Activated CD4-positive, alpha-beta T cell treated with anti-CD3 and anti-CD28 coated beads, Interleukin-2, amount 10 ng/mL, durations not matched to agents 24 days and 14 days (primary cell): ENCODE data around the gene MTHFD2. TPM values are rescaled to one million over a fixed set of nuclear protein-coding genes. Genes with fewer than 3 reads are reported as not detected.
"Not testable (repeated sequence)": the region's sequence is repeated elsewhere in the genome, so short reads cannot be mapped to it uniquely, and the experiment has no call there.

Source experiments
- DNase-seq: peaks from one replicate; pipeline ENCODE4 v3.0.0; 2022
- H3K27ac Mint-ChIP-seq: one replicate; pipeline ENCODE4 v1.8.0; 2022; ENCODE audit warnings: mild to moderate bottlenecking, mixed read lengths
- H3K27me3 Mint-ChIP-seq: one replicate; pipeline ENCODE4 v1.8.0; 2022; ENCODE audit warnings: mixed read lengths
- H3K36me3 Mint-ChIP-seq: one replicate; pipeline ENCODE4 v1.8.0; 2022; ENCODE audit warnings: low read depth, mild to moderate bottlenecking, mixed read lengths
- H3K4me1 Mint-ChIP-seq: one replicate; pipeline ENCODE4 v1.8.0; 2021; ENCODE audit warnings: mixed read lengths
- H3K4me3 Mint-ChIP-seq: one replicate; pipeline ENCODE4 v1.8.0; 2022; ENCODE audit warnings: mild to moderate bottlenecking, moderate library complexity, mixed read lengths
- H3K9me3 Mint-ChIP-seq: one replicate; pipeline ENCODE4 v1.8.0; 2021; ENCODE audit warnings: mixed read lengths
- intact Hi-C: fragments of 100-400 bp; cut with micrococcal nuclease; formaldehyde crosslinking; loops from one replicate; pipeline ENCODE4 v1.15.1; 2023
- total RNA-seq: library from RNA; stranded (reverse); gene quantifications from 2 replicates; pipeline ENCODE4 v1.2.3, GENCODE V29; 2022

The MTHFD2 gene
- total RNA-seq, 1 donor from 2014 or later: 418 TPM

DNA sequence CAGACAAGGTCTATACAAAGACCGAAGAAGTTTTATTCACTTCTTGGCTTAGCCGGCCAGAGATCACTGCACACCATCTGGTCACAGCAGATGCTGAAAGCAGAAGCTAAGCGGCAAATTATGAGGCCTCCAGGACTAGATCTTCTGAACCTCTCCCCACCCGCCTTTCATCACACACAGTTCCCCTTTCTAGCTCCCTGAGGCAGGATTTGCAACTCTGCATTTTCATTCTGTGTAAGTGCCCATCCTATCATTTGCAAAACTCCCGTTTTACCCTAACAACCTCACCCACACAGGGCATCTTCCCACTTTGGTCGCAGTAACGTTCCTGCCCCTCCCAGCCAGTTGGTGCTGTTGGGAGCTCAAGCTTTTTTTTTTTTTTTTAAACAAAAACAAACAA lies 16.7 kb upstream of the MTHFD2 start:
- Mint-ChIP-seq H3K27me3 (no peaks in the 10 kb centered on the region), H3K4me1 (peaks cover 43% of the 10 kb centered on the region), H3K4me3 (peak overlapping the region; percentile 54), H3K27ac (peak overlapping the region; percentile 86), H3K9me3 (peaks cover 5% of the 10 kb centered on the region), H3K36me3 (peaks cover 6% of the 10 kb centered on the region)
- intact Hi-C loops: no loop called here
- peak; percentile 64 for DNase-seq

DNA sequence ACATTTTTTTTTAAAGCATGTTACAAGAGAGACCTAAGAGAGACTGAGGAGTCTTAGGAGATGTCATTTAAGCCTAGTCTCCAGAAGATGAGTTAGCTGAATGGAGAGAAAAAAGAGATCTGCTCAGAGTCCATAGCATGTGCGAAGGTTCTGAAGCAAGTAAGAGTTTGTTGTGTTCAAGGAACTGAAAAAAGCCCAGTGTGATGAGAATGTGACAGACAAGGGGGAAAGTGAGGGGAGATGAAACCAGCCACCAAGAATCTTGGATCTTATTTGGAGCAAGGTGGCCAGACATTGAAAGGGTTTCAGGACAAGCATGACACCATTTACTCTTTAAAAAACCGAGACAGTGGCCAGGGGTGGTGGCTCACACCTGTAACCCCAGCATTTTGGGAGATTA lies 14.5 kb upstream of the MTHFD2 start:
- Mint-ChIP-seq H3K27ac (peak overlapping the region; percentile 48), H3K4me3 (no peak overlapping the region), H3K4me1 (peaks cover 42% of the 10 kb centered on the region), H3K9me3 (peaks cover 5% of the 10 kb centered on the region), H3K36me3 (no peaks in the 10 kb centered on the region), H3K27me3 (no peaks in the 10 kb centered on the region)
- intact Hi-C loops: no loop called here
- peak; percentile 53 for DNase-seq

DNA sequence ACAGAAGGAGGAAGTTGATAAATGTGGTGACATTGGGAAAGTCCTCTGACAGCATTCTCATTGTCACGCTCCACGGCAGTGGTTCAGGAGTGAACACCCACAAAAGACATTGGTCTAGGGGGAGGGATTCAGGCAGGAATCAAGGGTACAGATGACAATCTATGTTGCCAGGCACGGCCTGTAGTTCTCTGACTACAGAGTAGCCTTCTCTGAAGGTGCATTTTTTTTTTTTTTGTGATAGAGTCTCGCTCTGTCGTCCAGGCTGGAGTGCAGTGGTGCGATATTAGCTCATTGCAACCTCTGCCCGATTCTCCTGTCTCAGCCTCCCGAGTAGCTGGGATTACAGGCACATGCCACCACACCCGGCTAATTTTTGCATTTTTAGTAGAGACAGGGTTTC lies 12.4 kb upstream of the MTHFD2 start:
- H3K9me3 Mint-ChIP-seq: peaks cover 5% of the 10 kb centered on the region
- peak; percentile 90 for DNase-seq
- intact Hi-C loops: loop anchor here (1.0 kb wide), 1 partner anchor 12 kb away; the partner anchor contains the start of gene MTHFD2
- H3K27me3 Mint-ChIP-seq: no peaks in the 10 kb centered on the region
- H3K4me1 Mint-ChIP-seq: peaks cover 40% of the 10 kb centered on the region
- peak overlapping the region; percentile 67 for H3K4me3 Mint-ChIP-seq
- no peaks in the 10 kb centered on the region for H3K36me3 Mint-ChIP-seq
- H3K27ac Mint-ChIP-seq: peak overlapping the region; percentile 93

DNA sequence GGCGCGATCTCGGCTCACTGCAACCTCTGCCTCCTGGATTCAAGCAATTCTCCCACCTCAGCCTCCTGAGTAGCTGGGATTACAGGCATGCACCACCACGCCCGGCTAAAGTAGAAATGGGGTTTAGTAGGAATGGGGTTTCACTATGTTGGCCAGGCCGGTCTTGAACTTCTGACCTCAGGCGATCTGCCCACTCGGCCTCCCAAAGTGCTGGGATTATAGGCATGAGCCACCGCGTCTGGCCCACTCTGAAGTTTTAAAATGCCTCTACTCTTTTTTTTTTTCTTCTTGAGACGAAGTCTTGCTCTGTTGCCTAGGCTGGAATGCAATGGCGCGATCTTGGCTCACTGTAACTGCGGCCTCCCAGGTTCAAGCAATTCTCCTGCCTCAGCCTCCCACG lies 11.7 kb upstream of the MTHFD2 start:
- DNase-seq, H3K36me3 Mint-ChIP-seq, H3K9me3 Mint-ChIP-seq, H3K27me3 Mint-ChIP-seq: not testable (repeated sequence)
- Mint-ChIP-seq H3K4me3 (peak overlapping the region; percentile 67), H3K27ac (peak overlapping the region; percentile 93), H3K4me1 (peaks cover 37% of the 10 kb centered on the region)
- intact Hi-C loops: loop anchor here (1.0 kb wide), 1 partner anchor 12 kb away; the partner anchor contains the start of gene MTHFD2

DNA sequence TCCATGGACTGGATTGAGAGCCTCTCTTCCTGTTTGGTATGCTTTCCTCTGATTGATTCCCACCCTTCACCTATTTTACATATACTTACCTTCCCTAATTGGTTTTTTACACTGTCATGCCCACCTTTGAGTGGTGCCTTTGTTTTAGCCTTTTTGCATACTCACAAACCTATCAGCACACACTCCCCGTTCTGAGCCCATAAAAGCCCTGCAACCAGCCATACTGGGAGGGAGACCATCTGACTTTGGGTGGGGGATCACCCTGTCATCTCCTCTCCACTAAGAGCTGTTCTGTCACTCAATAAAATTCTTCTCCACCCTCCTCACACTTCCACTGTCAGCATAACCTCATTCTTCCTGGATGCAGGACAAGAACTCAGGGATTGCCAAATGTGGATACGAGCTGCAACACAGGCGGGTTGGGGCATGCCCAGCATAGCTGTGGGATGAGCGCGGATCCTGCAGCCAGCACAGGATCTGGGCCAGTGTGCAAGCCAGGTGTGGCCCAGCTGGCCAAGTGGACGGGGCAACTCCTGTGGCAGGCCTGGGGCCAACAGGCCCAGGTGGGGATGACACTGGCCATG lies 10.3 kb upstream of the MTHFD2 start:
- intact Hi-C loops: no loop called here
- Mint-ChIP-seq H3K4me3 (no peak overlapping the region), H3K27ac (peak overlapping the region; percentile 66), H3K27me3 (no peaks in the 10 kb centered on the region), H3K36me3 (no peaks in the 10 kb centered on the region), H3K9me3 (peaks cover 5% of the 10 kb centered on the region), H3K4me1 (peaks cover 40% of the 10 kb centered on the region)
- DNase-seq: no peak

DNA sequence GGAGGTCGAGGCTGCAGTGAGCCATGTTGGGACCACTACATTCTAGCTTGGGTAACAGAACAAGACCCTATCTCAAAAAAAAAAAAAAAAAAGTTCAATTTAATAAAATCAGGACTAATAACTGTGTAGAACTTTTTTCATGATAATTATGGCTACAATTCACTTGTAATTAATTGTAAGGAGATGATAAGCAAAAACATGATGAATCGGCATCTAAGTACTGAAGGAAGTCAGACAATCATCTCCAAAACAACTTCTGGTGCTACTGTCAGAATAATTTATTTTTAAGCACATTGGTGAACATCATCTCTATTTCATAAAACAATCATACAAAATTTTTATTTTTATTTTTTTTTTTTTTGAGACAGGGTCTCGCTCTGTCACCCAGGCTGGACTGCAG lies 9.7 kb upstream of the MTHFD2 start:
- Mint-ChIP-seq H3K4me1 (peaks cover 40% of the 10 kb centered on the region), H3K27me3 (no peaks in the 10 kb centered on the region), H3K36me3 (no peaks in the 10 kb centered on the region), H3K4me3 (no peak overlapping the region), H3K9me3 (peaks cover 5% of the 10 kb centered on the region), H3K27ac (no peak overlapping the region)
- no peak for DNase-seq
- intact Hi-C loops: no loop called here

DNA sequence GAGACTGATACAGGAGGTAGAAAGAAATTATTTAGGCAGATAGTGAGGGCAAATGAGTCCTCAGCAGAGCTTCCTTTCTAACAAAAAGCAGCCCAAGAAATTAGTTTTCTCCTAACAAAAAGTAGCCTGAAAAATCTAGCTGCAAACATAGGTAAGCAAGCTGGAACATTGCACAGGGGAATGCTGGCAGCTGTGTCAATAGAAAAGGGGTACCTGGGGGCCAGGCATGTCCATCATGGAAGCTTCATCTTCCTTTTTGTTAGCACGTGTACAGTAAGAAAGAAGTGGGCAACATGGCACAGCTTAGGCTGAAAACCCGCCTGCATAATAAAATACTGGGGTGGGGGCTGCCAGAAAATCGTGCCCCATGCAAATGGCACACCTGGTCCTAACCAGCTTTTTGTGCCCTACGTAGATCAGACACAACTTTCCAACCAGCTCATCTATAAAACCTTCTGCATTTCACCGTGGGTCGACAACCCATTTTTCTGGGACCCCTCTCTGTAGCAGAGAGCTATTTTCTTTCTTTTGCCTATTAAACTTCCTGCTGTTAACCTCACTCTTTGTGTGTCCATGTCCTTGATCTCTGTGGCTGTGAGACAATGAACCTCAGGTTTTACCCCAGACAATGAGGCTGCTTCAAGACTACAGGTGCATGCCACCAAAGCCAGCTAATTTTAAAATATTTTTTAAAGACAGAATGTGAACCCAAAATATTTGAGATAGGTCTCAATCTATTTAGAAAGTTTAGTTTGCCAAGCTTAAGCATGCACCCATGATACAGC lies 6.6 kb upstream of the MTHFD2 start:
- Mint-ChIP-seq H3K27ac (no peak overlapping the region), H3K4me3 (no peak overlapping the region), H3K27me3 (no peaks in the 10 kb centered on the region), H3K36me3 (no peaks in the 10 kb centered on the region), H3K9me3 (no peaks in the 10 kb centered on the region), H3K4me1 (peaks cover 19% of the 10 kb centered on the region)
- no peak for DNase-seq
- intact Hi-C loops: no loop called here

DNA sequence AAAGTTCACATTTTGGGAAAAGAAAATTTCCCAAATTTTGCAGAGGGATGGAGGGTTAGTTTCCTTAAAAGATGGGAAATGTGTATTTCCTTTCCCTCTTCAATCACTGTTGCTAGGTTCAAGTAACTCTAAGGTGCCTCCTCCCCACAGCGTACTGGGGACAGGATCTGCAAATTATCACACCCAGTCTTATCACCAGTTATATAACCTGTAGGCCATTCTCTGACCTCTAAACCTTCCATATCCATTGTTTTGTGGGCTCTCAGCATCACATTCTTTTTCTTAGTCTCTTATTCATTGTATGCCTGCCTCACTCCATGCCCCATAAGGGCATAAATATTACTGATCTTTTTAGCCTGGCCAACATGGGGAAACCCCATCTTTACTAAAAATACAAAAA lies 3.6 kb upstream of the MTHFD2 start:
- intact Hi-C loops: loop anchor here (5.0 kb wide), 1 partner anchor 267 kb away; the partner anchor contains the start of gene DGUOK
- DNase-seq: no peak
- no peaks in the 10 kb centered on the region for H3K27me3 Mint-ChIP-seq
- H3K36me3 Mint-ChIP-seq: peaks cover 11% of the 10 kb centered on the region
- no peak overlapping the region for H3K4me3 Mint-ChIP-seq
- H3K4me1 Mint-ChIP-seq: peaks cover 23% of the 10 kb centered on the region
- no peaks in the 10 kb centered on the region for H3K9me3 Mint-ChIP-seq
- no peak overlapping the region for H3K27ac Mint-ChIP-seq

DNA sequence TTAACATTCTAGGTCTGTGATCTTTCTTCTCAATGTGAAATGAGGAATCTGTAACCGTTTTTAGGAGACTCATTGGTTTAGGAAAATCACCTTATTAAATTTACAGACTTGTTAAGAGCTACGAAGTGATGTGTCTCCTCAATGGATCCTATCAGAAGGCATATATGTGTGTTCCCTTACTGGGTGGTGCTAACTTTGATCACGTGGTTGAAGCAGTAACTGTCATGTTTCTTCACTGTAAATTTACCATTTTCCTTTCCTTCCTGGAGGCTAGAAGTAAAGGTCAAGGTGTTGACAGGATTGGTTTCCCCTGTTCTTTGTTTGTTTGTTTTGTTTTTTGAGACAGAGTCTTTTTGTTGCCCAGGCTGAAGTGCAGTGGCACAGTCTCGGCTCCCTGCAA lies 1.4 kb upstream of the MTHFD2 start:
- DNase-seq: no peak
- Mint-ChIP-seq H3K27ac (peak overlapping the region; percentile 59), H3K9me3 (no peaks in the 10 kb centered on the region), H3K4me1 (peaks cover 36% of the 10 kb centered on the region), H3K4me3 (no peak overlapping the region), H3K36me3 (peaks cover 28% of the 10 kb centered on the region), H3K27me3 (no peaks in the 10 kb centered on the region)
- intact Hi-C loops: loop anchor here (5.0 kb wide), 1 partner anchor 270 kb away; the partner anchor contains the start of gene DGUOK

DNA sequence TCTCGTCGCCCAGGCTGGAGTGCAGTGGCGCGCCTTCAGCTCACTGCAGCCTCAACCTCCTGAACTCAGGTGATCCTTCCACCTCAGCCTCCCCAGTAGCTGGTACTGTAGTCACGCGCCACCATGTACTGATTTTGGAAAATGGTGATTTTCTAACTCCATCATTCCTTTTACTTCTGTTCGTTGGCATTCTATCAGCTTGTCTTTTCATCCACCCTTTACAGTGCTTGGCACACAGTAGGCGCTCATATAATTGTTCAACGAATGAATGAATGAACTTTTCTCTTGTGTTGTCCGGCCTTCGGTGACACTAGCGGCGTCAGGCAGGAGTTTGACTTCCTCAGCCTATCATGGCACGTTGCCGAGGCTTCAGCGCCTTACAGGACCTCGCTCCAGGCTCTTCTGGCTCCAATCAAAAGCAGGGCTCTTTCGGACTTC lies 373 bp upstream of the MTHFD2 start:
- Mint-ChIP-seq H3K36me3 (peaks cover 34% of the 10 kb centered on the region), H3K9me3 (no peaks in the 10 kb centered on the region), H3K27ac (peak overlapping the region; percentile 100), H3K27me3 (no peaks in the 10 kb centered on the region), H3K4me1 (peaks cover 34% of the 10 kb centered on the region), H3K4me3 (peak overlapping the region; percentile 96)
- DNase-seq: no peak
- intact Hi-C loops: loop anchor here (1.0 to 5.0 kb wide), 9 partner anchors 8 to 963 kb away; partner anchors contain the start of genes BOLA3, CCT7, DGUOK and INO80B

DNA sequence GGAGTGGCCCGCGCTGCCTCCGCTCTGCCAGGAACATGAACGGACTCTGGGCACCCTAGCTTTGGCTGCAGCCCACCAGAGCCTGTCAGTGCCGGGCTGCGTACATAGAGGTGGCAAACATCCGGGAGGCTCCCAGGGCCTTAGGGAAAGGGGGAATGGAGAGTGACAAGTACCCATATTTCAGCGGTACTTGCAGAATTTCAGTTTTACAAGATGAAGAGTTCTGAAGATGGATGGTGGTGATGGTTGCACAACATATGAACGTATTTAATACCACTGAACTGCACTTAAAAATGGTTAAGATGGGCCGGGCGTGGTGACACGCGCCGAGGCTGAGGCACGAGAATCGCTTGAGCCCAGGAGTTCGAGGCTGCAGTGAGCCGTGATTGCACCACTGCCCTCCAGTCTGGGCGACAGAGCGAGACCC lies 873 bp downstream of the MTHFD2 start:
- peaks cover 44% of the 10 kb centered on the region for H3K4me1 Mint-ChIP-seq
- intact Hi-C loops: loop anchor here (2.0 to 5.0 kb wide), 5 partner anchors 196 to 964 kb away; partner anchors contain the start of genes CCT7, DGUOK and INO80B
- no peaks in the 10 kb centered on the region for H3K27me3 Mint-ChIP-seq
- DNase-seq: no peak
- peak overlapping the region; percentile 96 for H3K4me3 Mint-ChIP-seq
- peak overlapping the region; percentile 100 for H3K27ac Mint-ChIP-seq
- H3K36me3 Mint-ChIP-seq: peaks cover 45% of the 10 kb centered on the region
- no peaks in the 10 kb centered on the region for H3K9me3 Mint-ChIP-seq

DNA sequence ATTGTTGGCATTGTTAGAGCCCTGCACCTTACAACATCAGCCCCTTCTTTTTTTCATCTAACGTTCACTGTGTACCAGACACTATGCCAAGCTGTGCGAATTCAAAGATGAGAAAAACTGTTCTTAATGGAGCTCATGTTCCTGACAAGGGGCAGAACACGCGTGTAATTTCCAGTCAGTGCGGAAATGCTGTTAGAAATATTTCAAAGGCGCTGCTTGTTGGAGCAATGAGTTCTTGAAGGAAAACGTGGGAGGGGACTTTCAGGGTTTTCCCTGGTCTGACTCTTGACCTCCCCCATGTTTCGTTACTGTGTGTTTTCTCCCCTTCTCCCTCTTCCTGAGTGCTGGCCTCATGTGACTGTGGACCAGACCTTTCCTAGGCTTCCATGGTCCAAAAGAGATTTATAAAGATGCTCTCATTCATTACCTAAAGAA lies 1.5 kb downstream of the MTHFD2 start:
- intact Hi-C loops: loop anchor here (2.0 to 5.0 kb wide), 6 partner anchors 33 to 965 kb away; partner anchors contain the start of genes CCT7, DGUOK and INO80B
- peak overlapping the region; percentile 96 for H3K4me3 Mint-ChIP-seq
- H3K36me3 Mint-ChIP-seq: peaks cover 50% of the 10 kb centered on the region
- no peaks in the 10 kb centered on the region for H3K9me3 Mint-ChIP-seq
- peak; percentile 77 for DNase-seq
- H3K27ac Mint-ChIP-seq: peak overlapping the region; percentile 100
- H3K27me3 Mint-ChIP-seq: no peaks in the 10 kb centered on the region
- H3K4me1 Mint-ChIP-seq: peaks cover 49% of the 10 kb centered on the region

DNA sequence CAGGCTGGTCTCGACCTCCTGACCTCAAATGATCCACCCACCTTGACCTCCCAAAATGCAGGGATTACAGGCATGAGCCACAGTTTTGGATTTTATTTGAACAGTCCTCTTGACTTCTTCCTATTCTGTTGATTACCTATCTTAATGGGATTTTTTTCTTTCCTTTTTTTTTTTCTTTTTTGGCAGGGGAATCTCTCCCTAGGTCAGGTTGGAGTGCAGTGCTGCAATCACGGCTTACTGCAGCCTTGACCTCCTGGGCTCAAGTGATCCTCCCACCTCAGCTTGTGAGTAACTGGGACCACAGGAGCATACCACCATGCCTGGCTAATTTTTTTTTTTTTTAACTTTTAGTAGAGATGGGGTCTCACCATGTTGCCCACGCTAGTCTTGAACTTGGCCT lies 2.8 kb downstream of the MTHFD2 start:
- peak overlapping the region; percentile 74 for H3K27ac Mint-ChIP-seq
- intact Hi-C loops: loop anchor here (5.0 kb wide), 1 partner anchor 34 kb away; no protein-coding TSS in a partner anchor

DNA sequence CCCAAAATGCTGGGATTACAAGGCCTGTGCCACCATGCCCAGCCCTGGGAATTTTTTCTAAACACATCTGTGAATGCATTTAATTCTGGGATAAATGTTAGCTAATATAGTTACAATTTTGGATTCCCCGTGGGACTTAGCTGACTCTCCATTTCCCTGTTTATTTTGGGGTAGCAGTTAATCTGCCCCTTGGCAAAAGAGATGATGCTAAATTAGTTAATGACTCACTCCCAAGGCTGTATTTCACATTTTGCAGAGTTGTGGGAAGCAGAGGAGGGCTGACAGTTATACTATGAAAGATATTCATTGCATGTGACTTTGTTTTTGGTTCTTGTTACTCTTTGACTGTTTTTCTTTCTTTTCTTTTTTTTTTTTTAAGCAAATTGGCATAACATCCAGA lies 3.2 kb downstream of the MTHFD2 start:
- peak overlapping the region; percentile 96 for H3K4me3 Mint-ChIP-seq
- peaks cover 64% of the 10 kb centered on the region for H3K36me3 Mint-ChIP-seq
- H3K9me3 Mint-ChIP-seq: no peaks in the 10 kb centered on the region
- intact Hi-C loops: loop anchor here (5.0 kb wide), 1 partner anchor 34 kb away; no protein-coding TSS in a partner anchor
- peaks cover 65% of the 10 kb centered on the region for H3K4me1 Mint-ChIP-seq
- H3K27me3 Mint-ChIP-seq: no peaks in the 10 kb centered on the region
- H3K27ac Mint-ChIP-seq: peak overlapping the region; percentile 74
- DNase-seq: no peak

More for the DNA sequence above, 2.8 kb downstream of the MTHFD2 start:
- H3K4me3 Mint-ChIP-seq: peak overlapping the region; percentile 96
- H3K27me3 Mint-ChIP-seq: no peaks in the 10 kb centered on the region
- peaks cover 61% of the 10 kb centered on the region for H3K4me1 Mint-ChIP-seq
- no peaks in the 10 kb centered on the region for H3K9me3 Mint-ChIP-seq
- no peak for DNase-seq
- H3K36me3 Mint-ChIP-seq: peaks cover 60% of the 10 kb centered on the region
